Measurements from ENCODE around the gene NFKBIB. TPM values are rescaled to one million over a fixed set of nuclear protein-coding genes. Genes with fewer than 3 reads are reported as not detected.
"Not testable (repeated sequence)": the region's sequence is repeated elsewhere in the genome, so short reads cannot be mapped to it uniquely, and the experiment has no call there.

NFKBIB gene
- total RNA-seq, 4 donors from 2014 or later, result 6.2 to 53.9 (median 29.4) TPM

DNA sequence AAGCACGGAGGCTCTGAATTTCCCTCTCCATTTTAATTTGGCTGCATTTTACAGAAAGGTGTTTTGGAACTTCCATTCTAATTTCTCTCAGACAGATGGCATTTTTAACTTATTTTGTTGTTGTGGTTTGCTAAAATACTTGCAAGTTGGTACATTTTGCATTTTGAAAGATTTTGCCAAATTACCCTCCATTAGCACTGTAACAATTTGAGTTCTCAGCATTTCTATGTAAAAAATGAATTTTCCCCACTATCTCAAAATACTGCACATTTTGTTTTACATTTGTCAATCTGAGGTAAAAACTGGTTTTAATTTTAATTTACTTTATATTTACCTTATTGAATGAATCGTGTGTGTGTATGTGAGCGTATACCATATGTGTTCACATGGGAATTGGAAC lies 43.0 kb upstream of the NFKBIB start:
- in situ Hi-C loops (cut with MboI; ENCODE audit: low pct_ligation_motif_present in 1 of 4, low pct_unique_long_range_greater_than_20kb in 1 of 4, low sequenced_read_pairs in 3 of 4), result no loop called here
- peak overlapping the region in 3 of 4 donors; percentile 29 to 58 (median 29) for H3K27ac ChIP-seq
- H3K9me3 ChIP-seq, result no peaks in the 10 kb centered on the region
- no peak for DNase-seq
- intact Hi-C loops (cut with DNase I; ENCODE audit: low total_unique reads), result no loop called here
- no peaks in the 10 kb centered on the region for H3K27me3 ChIP-seq
- H3K36me3 ChIP-seq, result no peaks in the 10 kb centered on the region
- no peak overlapping the region for H3K4me3 ChIP-seq
- H3K4me1 ChIP-seq, result peaks cover 2 to 32% (median 13%) of the 10 kb centered on the region in 4 donors
- whole genome bisulfite sequencing, 2 donors (ENCODE audit: low coverage in 1 of 2), result 74 to 86% methylated on average over 3 of the region's 3 CpGs
- TF ChIP-seq EP300 (IDR thresholded peaks at IDR 0.05; ENCODE audit: low read depth) (no peak), POLR2AphosphoS5 (IDR thresholded peaks at IDR 0.05) (no peak), POLR2A (IDR thresholded peaks at IDR 0.05) (no peak)
- TF ChIP-seq, protein P1, sequence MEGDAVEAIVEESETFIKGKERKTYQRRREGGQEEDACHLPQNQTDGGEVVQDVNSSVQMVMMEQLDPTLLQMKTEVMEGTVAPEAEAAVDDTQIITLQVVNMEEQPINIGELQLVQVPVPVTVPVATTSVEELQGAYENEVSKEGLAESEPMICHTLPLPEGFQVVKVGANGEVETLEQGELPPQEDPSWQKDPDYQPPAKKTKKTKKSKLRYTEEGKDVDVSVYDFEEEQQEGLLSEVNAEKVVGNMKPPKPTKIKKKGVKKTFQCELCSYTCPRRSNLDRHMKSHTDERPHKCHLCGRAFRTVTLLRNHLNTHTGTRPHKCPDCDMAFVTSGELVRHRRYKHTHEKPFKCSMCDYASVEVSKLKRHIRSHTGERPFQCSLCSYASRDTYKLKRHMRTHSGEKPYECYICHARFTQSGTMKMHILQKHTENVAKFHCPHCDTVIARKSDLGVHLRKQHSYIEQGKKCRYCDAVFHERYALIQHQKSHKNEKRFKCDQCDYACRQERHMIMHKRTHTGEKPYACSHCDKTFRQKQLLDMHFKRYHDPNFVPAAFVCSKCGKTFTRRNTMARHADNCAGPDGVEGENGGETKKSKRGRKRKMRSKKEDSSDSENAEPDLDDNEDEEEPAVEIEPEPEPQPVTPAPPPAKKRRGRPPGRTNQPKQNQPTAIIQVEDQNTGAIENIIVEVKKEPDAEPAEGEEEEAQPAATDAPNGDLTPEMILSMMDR (IDR thresholded peaks at IDR 0.05), result no peak

DNA sequence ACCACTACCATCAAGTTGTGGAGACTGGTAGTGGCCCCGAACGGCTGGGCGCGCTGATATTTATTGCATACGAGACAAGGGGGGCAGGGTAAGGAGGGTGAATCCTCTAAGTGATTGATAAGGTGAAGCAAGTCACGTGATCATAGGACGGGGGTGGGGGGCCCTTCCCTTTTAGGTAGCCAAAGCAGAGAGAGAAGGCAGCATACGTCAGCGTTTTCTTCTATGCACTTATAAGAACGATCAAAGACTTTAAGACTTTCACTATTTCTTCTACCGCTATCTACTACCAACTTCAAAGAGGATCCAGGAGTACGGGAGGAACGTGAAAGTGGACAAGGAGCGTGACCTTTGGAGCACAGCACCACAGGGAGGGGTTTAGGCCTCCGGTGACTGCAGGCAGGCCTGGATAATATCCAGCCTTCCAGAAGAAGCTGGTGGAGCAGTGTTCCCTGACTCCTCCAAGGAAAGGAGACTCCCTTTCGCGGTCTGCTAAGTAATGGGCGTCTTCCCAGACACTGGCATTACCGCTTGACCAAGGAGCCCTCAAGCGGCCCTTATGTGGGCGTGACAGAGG lies 40.1 kb upstream of the NFKBIB start:
- H3K9me3 ChIP-seq; H3K36me3 ChIP-seq; H3K27me3 ChIP-seq; H3K4me3 ChIP-seq; intact Hi-C loops (cut with DNase I; ENCODE audit: low total_unique reads); in situ Hi-C loops (cut with MboI; ENCODE audit: low pct_ligation_motif_present in 1 of 4, low pct_unique_long_range_greater_than_20kb in 1 of 4, low sequenced_read_pairs in 3 of 4): not testable (repeated sequence)
- TF ChIP-seq POLR2A (IDR thresholded peaks at IDR 0.05) (peak; percentile 42), POLR2AphosphoS5 (IDR thresholded peaks at IDR 0.05) (peak in 2 of 3 donors; percentile 24 to 36)
- Histone ChIP-seq H3K4me1 (peaks cover 15 to 52% (median 28%) of the 10 kb centered on the region in 4 donors), H3K27ac (peak overlapping the region in 2 of 4 donors; percentile 20 to 45)
- WGBS, 2 donors (ENCODE audit: low coverage in 1 of 2), result 68 to 69% methylated on average over 16 to 21 of the region's 21 CpGs
- DNase-seq, result peak; percentile 57

DNA sequence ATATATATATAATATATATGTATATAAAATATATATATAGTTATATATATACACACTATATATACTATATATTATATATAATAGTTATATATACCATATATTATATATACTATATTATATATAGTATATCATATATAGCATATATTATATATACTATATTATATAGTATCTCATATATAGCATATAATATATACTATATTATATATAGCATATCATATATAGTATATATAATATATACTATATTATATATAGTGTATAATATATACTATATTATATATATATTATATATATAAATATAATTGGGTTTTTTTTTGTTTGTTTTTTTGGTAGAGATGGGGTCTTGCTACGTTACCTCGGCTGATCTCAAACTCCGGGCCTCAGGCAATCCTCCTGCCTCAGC lies 38.4 kb upstream of the NFKBIB start:
- no peak overlapping the region for H3K4me3 ChIP-seq
- no peaks in the 10 kb centered on the region for H3K9me3 ChIP-seq
- in situ Hi-C loops (cut with MboI; ENCODE audit: low pct_ligation_motif_present in 1 of 4, low pct_unique_long_range_greater_than_20kb in 1 of 4, low sequenced_read_pairs in 3 of 4), result no loop called here
- H3K27me3 ChIP-seq, result no peaks in the 10 kb centered on the region
- TF ChIP-seq POLR2A (IDR thresholded peaks at IDR 0.05) (no peak), POLR2AphosphoS5 (IDR thresholded peaks at IDR 0.05) (no peak), EP300 (IDR thresholded peaks at IDR 0.05; ENCODE audit: low read depth) (no peak)
- TF ChIP-seq, protein P1 (IDR thresholded peaks at IDR 0.05), result no peak
- no peaks in the 10 kb centered on the region for H3K36me3 ChIP-seq
- no peak for DNase-seq
- H3K4me1 ChIP-seq, result peaks cover 18 to 62% (median 33%) of the 10 kb centered on the region in 4 donors
- intact Hi-C loops (cut with DNase I; ENCODE audit: low total_unique reads), result no loop called here
- WGBS, 2 donors (ENCODE audit: low coverage in 1 of 2), result 90 to 91% methylated on average over 3 of the region's 3 CpGs
- H3K27ac ChIP-seq, result no peak overlapping the region

DNA sequence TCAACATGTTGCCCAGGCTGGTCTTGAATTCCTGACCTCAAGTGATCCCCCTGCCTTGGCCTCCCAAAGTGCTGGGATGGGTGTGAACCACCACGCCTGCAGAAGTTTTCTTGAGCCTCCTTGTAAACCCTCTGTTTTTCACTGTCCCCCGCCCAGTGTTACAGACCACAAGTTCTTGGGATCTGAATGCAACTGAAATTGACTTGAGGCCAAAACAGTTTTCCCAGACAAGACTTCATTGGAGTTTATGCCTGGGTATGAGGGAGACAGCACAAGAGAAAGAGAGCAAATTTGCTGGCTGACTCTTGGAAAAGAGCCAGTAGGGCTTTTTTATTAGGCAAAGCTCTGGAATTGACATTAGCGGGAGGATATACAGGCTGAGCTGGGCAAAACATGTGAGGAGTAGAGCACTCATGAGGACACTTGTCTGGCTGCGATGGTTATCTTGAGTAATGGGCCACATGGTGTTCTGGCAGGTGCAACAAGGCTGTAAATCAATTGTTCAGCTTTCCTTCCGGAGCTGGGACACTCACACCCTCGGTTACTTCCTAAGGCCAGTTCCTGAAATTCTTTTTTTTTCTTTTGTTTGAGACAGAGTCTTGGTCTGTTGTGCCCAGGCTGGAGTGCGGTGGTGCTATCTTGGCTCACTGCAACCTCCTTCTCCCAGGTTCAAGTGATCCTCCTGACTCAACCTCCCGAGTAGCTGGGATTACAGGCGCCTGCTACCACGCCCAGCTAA lies 37.3 kb upstream of the NFKBIB start:
- Histone ChIP-seq H3K4me3 (no peak overlapping the region), H3K27ac (peak overlapping the region; percentile 69 to 81 (median 79)), H3K27me3 (no peaks in the 10 kb centered on the region), H3K9me3 (no peaks in the 10 kb centered on the region), H3K36me3 (no peaks in the 10 kb centered on the region), H3K4me1 (peaks cover 18 to 61% (median 33%) of the 10 kb centered on the region in 4 donors)
- peak; percentile 59 for DNase-seq
- in situ Hi-C loops (cut with MboI; ENCODE audit: low pct_ligation_motif_present in 1 of 4, low pct_unique_long_range_greater_than_20kb in 1 of 4, low sequenced_read_pairs in 3 of 4) (no loop called here), intact Hi-C loops (cut with DNase I; ENCODE audit: low total_unique reads) (no loop called here)
- no peak for TF ChIP-seq POLR2A (IDR thresholded peaks at IDR 0.05)
- peak; percentile 44 to 82 (median 81) for TF ChIP-seq POLR2AphosphoS5 (IDR thresholded peaks at IDR 0.05)
- peak; percentile 49 for TF ChIP-seq EP300 (IDR thresholded peaks at IDR 0.05; ENCODE audit: low read depth)
- TF ChIP-seq, protein P1 (IDR thresholded peaks at IDR 0.05), result no peak
- WGBS, 2 donors (ENCODE audit: low coverage in 1 of 2), result 0 to 41% methylated on average over 2 to 10 of the region's 10 CpGs
